ENCODE results near the gene COL23A1.

COL23A1 gene

GRCh38 chr5:178418471-178419010, 171.7 kb downstream of the COL23A1 start:
- no peak for TF ChIP-seq CTCF (IDR thresholded peaks at IDR 0.05; ENCODE audit: low read depth, low read length, missing control alignments)
- no peak for DNase-seq (ENCODE audit: extremely low read depth, low read depth)
- no peak overlapping the region for H3K4me3 ChIP-seq (replicated peaks; ENCODE audit: low read depth, low read length)

GRCh38 chr5:178418031-178418430, 172.2 kb downstream of the COL23A1 start:
- TF ChIP-seq CTCF (IDR thresholded peaks at IDR 0.05; ENCODE audit: low read depth, low read length, missing control alignments) = no peak
- no peak overlapping the region for H3K4me3 ChIP-seq (replicated peaks; ENCODE audit: low read depth, low read length)
- DNase-seq (ENCODE audit: extremely low read depth, low read depth) = no peak

GRCh38 chr5:178417391-178417811, 172.8 kb downstream of the COL23A1 start:
- no peak overlapping the region for H3K4me3 ChIP-seq (replicated peaks; ENCODE audit: low read depth, low read length)
- TF ChIP-seq CTCF (IDR thresholded peaks at IDR 0.05; ENCODE audit: low read depth, low read length, missing control alignments) = no peak
- no peak for DNase-seq (ENCODE audit: extremely low read depth, low read depth)

- TF ChIP-seq CTCF (IDR thresholded peaks at IDR 0.05; ENCODE audit: low read depth, low read length, missing control alignments) = no peak
- no peak for DNase-seq (ENCODE audit: extremely low read depth, low read depth)
- no peak overlapping the region for H3K4me3 ChIP-seq (replicated peaks; ENCODE audit: low read depth, low read length)
These were observed 173.3 kb downstream of the COL23A1 start for GRCh38 chr5:178416919-178417318.

- no peak for DNase-seq (ENCODE audit: extremely low read depth, low read depth)
- no peak overlapping the region for H3K4me3 ChIP-seq (replicated peaks; ENCODE audit: low read depth, low read length)
- TF ChIP-seq CTCF (IDR thresholded peaks at IDR 0.05; ENCODE audit: low read depth, low read length, missing control alignments) = no peak
These were observed 173.8 kb downstream of the COL23A1 start for GRCh38 chr5:178416206-178416882.

- no peak for DNase-seq (ENCODE audit: extremely low read depth, low read depth)
- H3K4me3 ChIP-seq (replicated peaks; ENCODE audit: low read depth, low read length) = no peak overlapping the region
- no peak for TF ChIP-seq CTCF (IDR thresholded peaks at IDR 0.05; ENCODE audit: low read depth, low read length, missing control alignments)
These were observed 174.8 kb downstream of the COL23A1 start for GRCh38 chr5:178415353-178415752.
